ENCODE measurements around the gene RAB4A. TPM values are rescaled to one million over a fixed set of nuclear protein-coding genes. Genes with fewer than 3 reads are reported as not detected.
A peak's percentile ranks its signal among the peaks of the same experiment; 100 is the strongest.
"Not testable (repeated sequence)": the region's sequence is repeated elsewhere in the genome, so short reads cannot be mapped to it uniquely, and the experiment has no call there.

RAB4A gene
- polyA plus RNA-seq, 3 donors, result 52.2 to 54.7 (median 53.2) TPM

GRCh38 chr1:229327765-229328164, 56.9 kb downstream of the RAB4A start:
- not testable (repeated sequence) for DNase-seq (ENCODE audit: low read depth in 3 of 3, low spot score in 2 of 3)

DNA sequence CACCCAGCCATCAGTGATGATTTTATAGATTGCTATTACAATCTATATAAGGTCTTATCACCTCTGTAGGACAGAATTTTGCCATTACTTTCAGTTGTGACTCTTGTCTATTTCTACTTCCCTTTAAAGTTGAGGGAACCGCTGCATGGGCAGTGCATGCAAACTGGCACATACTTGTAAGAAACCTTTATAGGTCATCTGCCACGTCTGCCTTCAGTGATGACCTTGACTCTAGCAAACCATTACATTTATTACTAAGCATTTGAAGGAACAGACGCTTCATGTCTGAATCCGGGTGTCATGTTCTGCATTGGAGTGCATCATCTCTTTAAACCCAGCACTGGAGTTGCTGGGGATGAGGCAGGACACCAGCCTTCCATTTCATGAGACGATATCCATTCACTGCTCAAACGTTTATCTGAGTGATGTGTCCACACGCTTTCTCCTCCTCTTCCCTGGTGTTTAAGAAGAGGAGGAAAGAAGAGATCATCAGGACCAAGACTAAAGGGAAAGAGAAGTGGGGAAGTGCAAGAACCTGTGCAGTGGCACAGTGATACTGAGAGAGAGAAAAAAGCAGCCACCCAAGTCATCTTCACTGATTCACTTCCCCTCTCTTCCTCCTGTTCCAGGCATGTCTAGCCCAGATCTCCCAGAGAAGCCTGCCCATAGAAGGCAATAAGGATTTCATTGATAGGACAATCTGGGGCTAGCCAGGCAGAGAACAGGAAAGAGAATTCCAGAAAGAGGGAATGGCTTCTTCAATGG, 57.9 kb downstream of the RAB4A start:
- DNase-seq (ENCODE audit: low read depth in 3 of 3, low spot score in 2 of 3), result no peak

DNA sequence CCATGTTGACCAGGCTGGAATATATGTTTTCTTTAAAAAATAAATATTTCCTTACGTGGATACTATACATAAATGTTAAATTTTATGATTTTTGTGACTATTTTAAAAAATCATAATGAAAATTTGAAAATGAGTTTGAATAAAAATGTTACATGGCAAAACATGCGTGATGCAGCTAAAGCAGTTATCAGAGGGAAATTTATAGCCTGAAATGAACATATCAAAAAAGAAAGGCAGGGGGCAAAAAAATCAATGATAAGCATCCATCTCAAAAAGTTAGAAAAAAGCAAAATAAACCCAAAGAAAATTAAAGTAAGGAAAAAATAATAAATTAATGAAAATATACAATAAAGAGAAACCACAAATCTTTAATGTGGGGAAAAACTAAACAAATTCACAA, 63.4 kb downstream of the RAB4A start:
- DNase-seq (ENCODE audit: low read depth in 3 of 3, low spot score in 2 of 3), result no peak

DNA sequence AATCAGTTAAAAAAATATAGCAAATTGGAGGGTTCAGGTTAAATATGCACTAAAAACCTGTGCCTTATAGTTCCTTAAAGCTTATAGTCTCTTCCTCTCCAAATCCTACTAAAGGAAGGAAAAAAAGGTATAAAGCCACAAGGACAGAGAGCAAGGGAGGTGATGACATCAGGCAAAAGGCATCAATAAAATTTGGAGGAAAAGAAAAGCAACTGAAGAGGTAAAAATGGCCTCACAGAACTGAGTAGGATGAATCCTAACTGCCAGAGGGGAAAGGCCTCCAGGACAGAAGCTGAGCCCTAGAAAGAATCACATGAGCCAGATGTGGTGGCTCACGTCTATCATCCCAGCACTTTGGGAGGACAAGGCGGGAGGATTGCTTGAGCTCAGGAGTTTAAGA, 63.8 kb downstream of the RAB4A start:
- DNase-seq (ENCODE audit: low read depth in 3 of 3, low spot score in 2 of 3), result no peak

- DNase-seq (ENCODE audit: low read depth in 3 of 3, low spot score in 2 of 3), result no peak
These were observed 65.4 kb downstream of the RAB4A start for GRCh38 chr1:229336345-229336744.

DNA sequence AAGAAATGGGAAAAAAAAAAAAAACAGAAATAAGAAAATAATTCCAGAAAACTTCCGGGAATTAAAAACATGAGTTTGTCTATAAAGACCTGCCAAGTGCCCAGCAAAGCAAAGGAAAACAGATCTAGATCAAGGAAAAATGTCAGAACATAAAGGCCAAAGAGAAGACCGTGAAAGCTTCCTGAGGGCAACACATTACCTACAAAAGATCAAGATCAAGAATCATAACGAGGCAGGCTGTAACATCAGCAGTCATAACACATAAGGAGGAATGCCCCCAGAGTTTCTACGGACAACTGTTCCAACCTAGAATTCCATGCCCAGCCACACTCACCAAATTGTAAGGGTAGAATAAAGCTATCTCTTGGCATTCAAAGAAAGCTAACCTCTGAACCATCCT, 68.2 kb downstream of the RAB4A start:
- DNase-seq (ENCODE audit: low read depth in 3 of 3, low spot score in 2 of 3), result no peak

GRCh38 chr1:229339520-229339919, 68.6 kb downstream of the RAB4A start:
- DNase-seq (ENCODE audit: low read depth in 3 of 3, low spot score in 2 of 3), result no peak

DNA sequence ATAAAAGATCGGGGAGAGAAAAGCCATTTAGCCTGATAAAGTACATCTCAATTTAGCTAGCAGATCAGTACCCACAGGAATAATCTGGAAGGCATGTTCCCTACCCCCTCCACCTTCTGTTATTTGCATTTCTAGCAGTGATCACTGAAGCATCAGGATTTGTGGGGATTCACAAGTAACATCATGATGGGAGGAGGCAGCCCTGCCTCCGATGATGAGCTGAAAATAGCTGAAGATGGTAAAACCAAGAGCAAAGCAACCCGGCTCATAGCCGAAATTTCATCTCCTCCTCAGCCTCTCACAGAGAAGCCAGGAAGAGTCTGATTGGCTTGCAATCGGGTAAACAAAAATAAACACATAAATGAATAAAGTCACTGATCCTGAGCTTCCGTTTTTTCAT, 69.6 kb downstream of the RAB4A start:
- DNase-seq (ENCODE audit: low read depth in 3 of 3, low spot score in 2 of 3), result no peak

DNA sequence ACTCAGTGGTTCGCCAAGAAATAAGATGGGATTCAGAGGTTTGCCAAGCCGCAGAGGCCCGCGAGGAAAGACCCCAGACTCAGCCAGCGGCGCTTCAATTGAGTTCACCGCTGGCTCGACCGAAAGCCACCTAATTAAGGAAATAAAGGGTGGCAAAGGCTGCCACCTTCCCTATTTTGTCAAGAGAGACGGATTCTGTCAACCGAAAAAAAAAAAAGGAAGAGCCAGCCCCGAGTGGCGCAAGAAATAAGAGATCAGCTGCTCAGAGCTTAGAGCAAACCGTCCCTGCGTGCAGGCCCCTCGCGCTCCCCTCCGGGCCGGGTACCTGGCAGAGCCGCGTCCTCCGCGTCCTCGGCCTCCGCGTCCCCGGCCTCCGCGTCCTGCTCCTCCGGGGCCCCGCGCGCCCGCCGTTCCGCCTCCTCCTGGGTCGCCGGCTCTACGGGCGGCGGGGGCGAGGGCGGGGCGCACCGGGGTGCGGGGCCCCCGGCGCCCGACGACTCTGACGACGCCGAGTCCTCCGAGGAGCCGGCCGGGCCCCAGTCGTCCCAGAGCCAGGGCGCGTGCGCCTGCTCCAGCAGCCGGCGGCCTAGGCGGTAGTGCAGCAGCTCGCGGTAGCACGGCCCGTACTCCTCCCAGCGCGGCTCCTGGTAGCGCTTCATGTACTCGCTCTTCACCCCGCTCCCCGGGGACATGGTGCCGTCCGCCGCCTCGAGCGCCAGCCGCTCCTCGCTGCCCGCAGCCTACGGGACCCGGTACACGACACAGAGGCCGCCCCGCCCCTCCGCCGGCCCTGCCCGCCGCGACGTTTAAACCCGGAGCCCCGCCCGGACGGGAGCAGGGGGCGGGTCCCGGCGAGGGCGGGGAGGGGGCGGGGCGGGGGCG, 71.1 kb downstream of the RAB4A start:
- DNase-seq (ENCODE audit: low read depth in 3 of 3, low spot score in 2 of 3), result peak; percentile 36 to 56 (median 40)

DNA sequence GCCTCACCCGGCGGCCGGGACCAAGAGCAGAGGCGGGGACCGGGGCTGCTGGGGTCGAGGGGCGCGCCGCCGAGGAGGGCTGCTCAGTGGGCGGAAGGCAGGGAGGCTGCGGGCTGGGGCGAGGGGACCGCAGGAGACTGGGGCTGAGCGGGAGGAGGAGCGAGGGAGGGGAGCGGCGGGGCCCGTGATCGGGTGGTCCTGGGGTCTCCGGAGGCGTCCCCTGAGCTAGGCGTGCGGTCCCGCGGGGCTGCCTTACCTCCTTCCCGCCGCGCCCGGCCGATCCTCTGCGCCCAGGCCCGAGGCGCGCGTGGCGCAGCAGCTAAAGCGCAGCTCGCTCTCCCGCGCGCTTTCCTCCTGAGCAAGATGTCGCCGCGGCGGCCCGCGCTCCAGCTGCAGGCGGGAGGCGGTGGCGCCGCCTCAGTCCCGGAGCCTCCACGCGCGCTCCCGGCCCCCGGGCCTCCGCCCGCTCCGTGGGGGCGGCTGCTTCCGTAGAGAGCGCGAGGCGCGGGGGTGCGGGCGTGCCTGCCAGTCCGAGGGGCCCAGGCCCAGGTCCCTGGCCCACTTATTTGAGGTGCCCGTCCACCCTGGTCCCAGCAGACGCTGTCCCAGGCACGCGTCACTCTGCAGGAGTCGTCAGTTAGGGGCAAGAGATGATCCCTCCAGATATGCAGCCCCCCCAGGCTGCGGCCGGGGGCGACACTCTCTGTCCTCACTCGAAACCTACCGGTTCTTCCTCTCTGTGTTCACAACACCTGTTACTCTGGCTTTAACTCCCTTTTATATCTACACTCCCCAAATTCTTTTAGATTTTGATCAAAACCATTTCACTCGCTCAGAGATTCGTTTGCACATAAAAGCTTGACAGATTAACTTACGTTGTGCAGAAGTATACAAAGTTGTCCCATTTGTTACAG, 72.0 kb downstream of the RAB4A start, which contains the start of gene CCSAP:
CCSAP (minus strand) TSS at position 392 of the 914 bp plus-strand sequence. CDS start 582 bp downstream, outside the sequence.
- DNase-seq (ENCODE audit: low read depth in 3 of 3, low spot score in 2 of 3), result peak; percentile 27 to 35 (median 29)

GRCh38 chr1:229344139-229344538, 73.2 kb downstream of the RAB4A start:
- DNase-seq (ENCODE audit: low read depth in 3 of 3, low spot score in 2 of 3), result no peak

DNA sequence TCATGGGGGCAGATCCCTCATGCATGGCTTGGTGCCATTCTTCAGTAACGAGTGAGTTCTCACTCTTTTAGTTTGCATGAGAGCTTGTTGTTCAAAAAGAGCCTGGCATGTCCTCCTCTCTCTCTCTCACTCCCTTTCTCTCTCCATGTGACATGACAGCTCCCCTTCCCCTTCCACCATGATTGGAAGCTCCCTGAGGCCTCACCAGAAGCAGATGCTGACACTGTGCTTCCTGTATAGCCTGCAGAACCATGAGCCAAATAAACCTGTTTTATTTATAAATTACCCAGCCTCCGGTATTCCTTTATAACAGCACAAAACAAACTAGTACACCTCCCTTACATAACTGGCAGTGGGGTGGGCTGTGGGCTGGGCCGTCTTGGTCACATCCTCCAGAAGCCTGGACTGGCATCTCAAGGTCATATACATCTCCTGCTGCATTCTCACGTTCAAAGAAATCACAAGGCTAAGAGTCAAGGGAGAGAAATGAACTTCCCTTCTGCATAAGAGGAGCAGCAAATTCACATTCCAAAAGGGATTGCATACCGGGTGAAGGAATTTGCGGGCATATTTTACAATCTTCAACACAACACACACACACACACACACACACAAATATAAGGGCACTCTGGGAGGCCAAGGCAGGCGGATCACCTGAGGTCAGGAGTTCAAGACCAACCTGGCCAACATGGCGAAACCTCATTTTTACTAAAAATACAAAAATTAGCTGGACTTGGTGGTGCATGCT, 74.2 kb downstream of the RAB4A start:
- no peak for DNase-seq (ENCODE audit: low read depth in 3 of 3, low spot score in 2 of 3)

- no peak for DNase-seq (ENCODE audit: low read depth in 3 of 3, low spot score in 2 of 3)
These were observed 76.6 kb downstream of the RAB4A start for GRCh38 chr1:229347528-229347927.

DNA sequence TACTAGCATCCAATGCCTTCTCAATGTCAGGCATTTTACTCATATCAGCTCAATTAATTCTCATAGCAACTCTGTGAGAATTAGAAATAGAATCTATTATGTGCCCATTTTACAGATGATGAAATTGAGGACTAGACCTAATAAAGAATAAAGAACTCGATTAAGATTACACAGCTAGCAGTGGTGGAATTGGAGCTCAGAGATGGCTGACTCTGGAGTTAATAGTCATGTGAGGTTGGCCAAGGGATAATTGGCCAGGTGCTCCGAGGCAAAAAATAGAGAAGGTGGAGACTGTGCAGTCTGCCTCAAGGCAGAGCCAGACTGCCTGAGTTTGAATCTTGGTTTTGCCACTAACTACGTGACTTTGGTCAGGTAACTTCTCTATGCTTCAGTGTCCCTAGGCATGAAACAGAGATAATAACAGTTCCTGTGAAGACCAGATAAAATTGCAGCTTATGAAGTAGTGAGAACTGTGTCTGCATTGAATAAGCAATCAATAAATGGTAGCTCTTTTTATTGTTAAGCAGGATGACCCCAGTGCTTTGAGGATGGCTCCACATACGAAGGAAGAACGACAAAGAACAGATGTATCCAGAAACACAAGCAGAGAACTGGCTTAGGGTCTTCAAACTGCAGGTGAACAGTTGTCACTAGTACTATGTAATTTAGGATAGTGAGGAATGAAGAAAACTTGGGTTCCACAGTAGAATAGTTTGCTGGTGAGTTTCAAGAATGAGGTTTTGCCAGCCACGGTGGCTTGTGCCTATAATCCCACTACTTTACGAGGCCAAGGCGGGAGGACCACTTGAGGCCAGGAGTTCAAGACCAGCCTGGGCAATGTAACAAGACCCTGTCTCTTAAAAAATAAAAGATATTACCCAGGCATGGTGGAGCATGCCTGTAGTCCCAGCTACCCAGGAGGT, 78.8 kb downstream of the RAB4A start:
- DNase-seq (ENCODE audit: low read depth in 3 of 3, low spot score in 2 of 3), result no peak

DNA sequence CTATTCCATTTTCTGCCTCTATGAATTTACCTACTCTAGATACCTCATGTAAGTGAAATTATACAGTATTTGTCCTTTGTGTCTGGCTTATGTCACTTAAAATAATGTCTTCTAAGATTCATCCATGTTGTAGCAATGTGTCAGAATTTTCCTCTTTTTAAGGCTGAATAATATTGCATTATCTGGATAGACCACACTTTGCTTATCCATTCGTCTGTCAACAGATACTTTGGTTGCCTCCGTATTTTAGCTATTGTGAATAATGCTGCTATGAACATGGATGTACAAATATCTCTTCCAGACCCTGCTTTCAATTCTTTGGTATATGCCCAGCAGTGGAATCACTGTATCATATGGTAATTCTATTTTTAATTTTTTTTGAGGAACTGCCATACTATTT, 82.1 kb downstream of the RAB4A start:
- DNase-seq (ENCODE audit: low read depth in 3 of 3, low spot score in 2 of 3), result no peak

GRCh38 chr1:229354226-229354625, 83.3 kb downstream of the RAB4A start:
- DNase-seq (ENCODE audit: low read depth in 3 of 3, low spot score in 2 of 3), result no peak
